ENCODE data around the gene SEC14L3. TPM values are rescaled to one million over a fixed set of nuclear protein-coding genes. Genes with fewer than 3 reads are reported as not detected.

SEC14L3 gene
- polyA plus RNA-seq, 1 of the 3 experiments (the other 2 are of a cell fraction), result not detected

- WGBS (ENCODE audit: low lambda C conversion rate), result 46% methylated on average over 2 of the region's 2 CpGs
- H3F3A ChIP-seq (replicated peaks; ENCODE audit: insufficient read depth), result no peaks in the 10 kb centered on the region
- no peaks in the 10 kb centered on the region for H3K9me2 ChIP-seq
- ChIA-PET POLR2A (no interaction called here), CTCF (no interaction called here)
- no peak overlapping the region for H2AFZ ChIP-seq (ENCODE audit: low read depth)
- no peaks in the 10 kb centered on the region for H3K9me3 ChIP-seq
- no peaks in the 10 kb centered on the region for H3K79me2 ChIP-seq (ENCODE audit: insufficient read depth)
- H3K4me2 ChIP-seq, result no peak overlapping the region
- peaks cover 19% of the 10 kb centered on the region; the same call in 1 of the 2 replicates for H3K27me3 ChIP-seq (ENCODE audit: insufficient read depth)
- no peaks in the 10 kb centered on the region for H4K20me1 ChIP-seq (ENCODE audit: insufficient read depth)
- no peak for DNase-seq
- TF ChIP-seq RCOR1 (IDR thresholded peaks at IDR 0.05; ENCODE audit: low read length), result no peak
- TF ChIP-seq PBX3 (IDR thresholded peaks at IDR 0.05), result no peak
- TF ChIP-seq SIN3A (IDR thresholded peaks at IDR 0.05; ENCODE audit: borderline replicate concordance, low read depth, low read length), result no peak
- TF ChIP-seq YY1 (IDR thresholded peaks at IDR 0.05; ENCODE audit: low read depth), result no peak
- TF ChIP-seq TCF12 (IDR thresholded peaks at IDR 0.05), result no peak
- no peak for TF ChIP-seq FOXJ3 (CRISPR knock-in tag; IDR thresholded peaks at IDR 0.05)
- no peak for TF ChIP-seq CTCF (IDR thresholded peaks at IDR 0.05)
- TF ChIP-seq JUND (IDR thresholded peaks at IDR 0.05), result no peak
- TF ChIP-seq MAX (IDR thresholded peaks at IDR 0.05; ENCODE audit: low read depth), result no peak
- H3K4me3 ChIP-seq (ENCODE audit: low read depth in 2 of 2, low read length in 1 of 2), result no peak overlapping the region
- H3K4me1 ChIP-seq (ENCODE audit: control insufficient read depth in 1 of 2, insufficient read depth in 2 of 2, low read depth in 1 of 2, low read length in 1 of 2), result no peaks in the 10 kb centered on the region
- no peak overlapping the region for H3K9ac ChIP-seq
- H3K36me3 ChIP-seq (replicated peaks in 1 of 2; ENCODE audit: control insufficient read depth in 1 of 2, insufficient read depth in 2 of 2, low read length in 1 of 2), result no peaks in the 10 kb centered on the region
- no peak overlapping the region for H3K27ac ChIP-seq (ENCODE audit: low read depth in 2 of 2, low read length in 1 of 2)
These were observed 8.2 kb upstream of the SEC14L3 start for GRCh38 chr22:30479981-30480380.

GRCh38 chr22:30474683-30475424 is 3.0 kb upstream of the SEC14L3 start:
- DNase-seq, result no peak
- ChIA-PET CTCF (interaction anchor here (1.4 to 5.4 kb wide), 3 partner anchors 10 to 14 kb away, joined by 3 to 28 read pairs (median 6); no protein-coding TSS in a partner anchor), POLR2A (no interaction called here)
- H3K27me3 ChIP-seq (ENCODE audit: insufficient read depth), result peaks cover 42% of the 10 kb centered on the region; the same call in 1 of the 2 replicates
- no peak overlapping the region for H3K4me3 ChIP-seq (ENCODE audit: low read depth in 2 of 2, low read length in 1 of 2)
- no peaks in the 10 kb centered on the region for H4K20me1 ChIP-seq (ENCODE audit: insufficient read depth)
- TF ChIP-seq CHD2 (IDR thresholded peaks at IDR 0.05; ENCODE audit: low read length, partially characterized antibody) (no peak), EZH2phosphoT487 (IDR thresholded peaks at IDR 0.05; ENCODE audit: borderline replicate concordance, low read depth) (no peak), NFIC (IDR thresholded peaks at IDR 0.05; ENCODE audit: borderline replicate concordance) (no peak), NRF1 (IDR thresholded peaks at IDR 0.05; ENCODE audit: low read depth, low read length) (no peak), MAX (IDR thresholded peaks at IDR 0.05; ENCODE audit: low read depth) (no peak), FOXJ3 (CRISPR knock-in tag; IDR thresholded peaks at IDR 0.05) (no peak)
- H3F3A ChIP-seq (replicated peaks; ENCODE audit: insufficient read depth), result no peaks in the 10 kb centered on the region
- H3K9me3 ChIP-seq, result no peaks in the 10 kb centered on the region
- H3K9ac ChIP-seq, result no peak overlapping the region
- H3K4me1 ChIP-seq (ENCODE audit: control insufficient read depth in 1 of 2, insufficient read depth in 2 of 2, low read depth in 1 of 2, low read length in 1 of 2), result no peaks in the 10 kb centered on the region
- no peaks in the 10 kb centered on the region for H3K9me2 ChIP-seq
- no peak overlapping the region for H2AFZ ChIP-seq (ENCODE audit: low read depth)
- no peaks in the 10 kb centered on the region for H3K36me3 ChIP-seq (replicated peaks in 1 of 2; ENCODE audit: control insufficient read depth in 1 of 2, insufficient read depth in 2 of 2, low read length in 1 of 2)
- no peak overlapping the region for H3K27ac ChIP-seq (ENCODE audit: low read depth in 2 of 2, low read length in 1 of 2)
- WGBS (ENCODE audit: low lambda C conversion rate), result 47% methylated on average over 6 of the region's 6 CpGs
- no peaks in the 10 kb centered on the region for H3K79me2 ChIP-seq (ENCODE audit: insufficient read depth)
- no peak overlapping the region for H3K4me2 ChIP-seq

Data from SK-N-SH (cell line).